RWPE1 (cell line): ENCODE data around the gene MTHFD2L.
"Not testable (repeated sequence)": the region's sequence is repeated elsewhere in the genome, so short reads cannot be mapped to it uniquely, and the experiment has no call there.

Experiments used
- CTCF ChIA-PET: fragments of 350-600 bp; sonication (Branson Sonifier 250); formaldehyde crosslinking; extraction: SDS; loops from one replicate; lab custom pipeline; 2021; lab: Yijun Ruan, JAX
- POLR2A ChIA-PET: fragments of 400-600 bp; formaldehyde crosslinking; extraction: SDS; loops from one replicate; lab custom pipeline; 2020; ENCODE audit warnings: antibody characterized with exemption; ENCODE audit not compliant: low non-redundant PET; lab: Yijun Ruan, JAX
- DNase-seq: peaks from one replicate; pipeline ENCODE4 v3.0.0; 2012; ENCODE audit warnings: low spot score
- H3K27ac ChIP-seq: fragments of 450-650 bp; 2 replicates; pipeline ENCODE4 v1.5.1; 2017
- CTCF ChIP-seq: fragments of 450-650 bp; conservative IDR thresholded peaks from 2 replicates; pipeline ENCODE4 v1.5.1; 2017; ENCODE audit warnings: low read depth, mild to moderate bottlenecking

Gene MTHFD2L

GRCh38 chr4:74118600-74119338 lies 39.1 kb upstream of the MTHFD2L start:
- ChIA-PET POLR2A (no interaction called here), CTCF (interaction anchor here (0.6 kb wide), 1 partner anchor 636 kb away, joined by 3 read pairs; no protein-coding TSS in a partner anchor)
- no peak overlapping the region for H3K27ac ChIP-seq
- TF ChIP-seq CTCF = no peak
- DNase-seq = no peak

- H3K27ac ChIP-seq = no peak overlapping the region
- ChIA-PET CTCF (interaction anchor here (1.6 kb wide), 1 partner anchor 14 kb away, joined by 4 read pairs; no protein-coding TSS in a partner anchor), POLR2A (no interaction called here)
- no peak for TF ChIP-seq CTCF
- DNase-seq = no peak
Observed at GRCh38 chr4:74120086-74120485, 37.8 kb upstream of the MTHFD2L start.

- ChIA-PET POLR2A (no interaction called here), CTCF (interaction anchor here (1.6 kb wide), 1 partner anchor 13 kb away, joined by 4 read pairs; no protein-coding TSS in a partner anchor)
- TF ChIP-seq CTCF = no peak
- no peak overlapping the region for H3K27ac ChIP-seq
- DNase-seq = no peak
Observed at GRCh38 chr4:74121643-74122579, 36.0 kb upstream of the MTHFD2L start.

GRCh38 chr4:74123065-74123728 lies 34.7 kb upstream of the MTHFD2L start:
- ChIA-PET CTCF (no interaction called here), POLR2A (no interaction called here)
- no peak overlapping the region for H3K27ac ChIP-seq
- TF ChIP-seq CTCF = no peak
- DNase-seq = no peak

GRCh38 chr4:74125029-74125428 lies 32.9 kb upstream of the MTHFD2L start:
- POLR2A ChIA-PET = no interaction called here
- no peak overlapping the region for H3K27ac ChIP-seq
- DNase-seq = no peak
- no peak for TF ChIP-seq CTCF
- CTCF ChIA-PET = interaction anchor here (0.6 to 0.7 kb wide), 3 partner anchors 17 to 465 kb away, joined by 3 to 5 read pairs (median 4); no protein-coding TSS in a partner anchor

GRCh38 chr4:74127745-74128144 lies 30.2 kb upstream of the MTHFD2L start:
- H3K27ac ChIP-seq = no peak overlapping the region
- no peak for DNase-seq
- ChIA-PET POLR2A (no interaction called here), CTCF (no interaction called here)
- no peak for TF ChIP-seq CTCF

- DNase-seq, H3K27ac ChIP-seq, POLR2A ChIA-PET: not testable (repeated sequence)
- CTCF ChIA-PET = interaction anchor here (0.7 kb wide), 1 partner anchor 90 kb away, joined by 3 read pairs; no protein-coding TSS in a partner anchor
Observed at GRCh38 chr4:74130843-74131242, 27.1 kb upstream of the MTHFD2L start.

- H3K27ac ChIP-seq, DNase-seq, POLR2A ChIA-PET: not testable (repeated sequence)
- CTCF ChIA-PET = interaction anchor here (0.6 kb wide), 1 partner anchor 45 kb away, joined by 3 read pairs; no protein-coding TSS in a partner anchor
Observed at GRCh38 chr4:74132188-74132587, 25.7 kb upstream of the MTHFD2L start.
